ENCODE data around the gene MRPS22. TPM values are rescaled to one million over a fixed set of nuclear protein-coding genes. Genes with fewer than 3 reads are reported as not detected.

MRPS22 gene
- total and polyA plus RNA-seq, 2 donors (not counting 3 experiments of a cell fraction or from before 2014, with no cell fraction given), result 33.8 to 45.6 TPM

- H3K27me3 ChIP-seq (ENCODE audit: control insufficient read depth in 2 of 2, insufficient read depth in 2 of 2, low read length in 2 of 2), result no peaks in the 10 kb centered on the region
- dilution Hi-C loops (cut with MboI; ENCODE audit: extremely low pct_ligation_motif_present, low sequenced_read_pairs), result no loop called here
- no peaks in the 10 kb centered on the region for H3K9me1 ChIP-seq (replicated peaks; ENCODE audit: control insufficient read depth, extremely low read depth, insufficient read depth, low read length)
- H3K9me3 ChIP-seq (replicated peaks; ENCODE audit: control insufficient read depth, insufficient read depth, low read length), result no peaks in the 10 kb centered on the region
- H3K36me3 ChIP-seq (ENCODE audit: control insufficient read depth in 2 of 2, extremely low read depth in 1 of 2, insufficient read depth in 2 of 2, low read length in 2 of 2), result no peaks in the 10 kb centered on the region
- H3K27ac ChIP-seq (ENCODE audit: insufficient read depth, low read depth, low read length), result no peak overlapping the region
- no peaks in the 10 kb centered on the region for H4K20me1 ChIP-seq (replicated peaks; ENCODE audit: control insufficient read depth, extremely low read depth, insufficient read depth, low read length)
- no peak overlapping the region for H3K4me3 ChIP-seq (replicated peaks in 1 of 3; ENCODE audit: insufficient read depth in 1 of 3, low read depth in 1 of 3, low read length in 3 of 3)
- BruUV-seq (replicated peaks), result no TSS peak
- no peaks in the 10 kb centered on the region for H3K4me1 ChIP-seq (ENCODE audit: control insufficient read depth, extremely low read depth, insufficient read depth, low read length)
- no peak overlapping the region for H3K9ac ChIP-seq (replicated peaks; ENCODE audit: extremely low read depth, insufficient read depth, low read length)
- intact Hi-C loops (cut with micrococcal nuclease), result no loop called here
- DNase-seq (ENCODE audit: low read depth, low spot score), result no peak
- no peak overlapping the region for H3K4me2 ChIP-seq (ENCODE audit: insufficient read depth, low read length)
- no peaks in the 10 kb centered on the region for H3K79me2 ChIP-seq (ENCODE audit: control insufficient read depth, insufficient read depth, low read length)
- CTCF ChIA-PET, result interaction anchor here (1.4 kb wide), 2 partner anchors 9 to 18 kb away, joined by 3 read pairs; no protein-coding TSS in a partner anchor
- TF ChIP-seq JUN (IDR thresholded peaks at IDR 0.05; ENCODE audit: borderline replicate concordance, insufficient read depth, insufficient read length, low read depth) (no peak), POLR2AphosphoS5 (IDR thresholded peaks at IDR 0.05; ENCODE audit: insufficient read depth, low read depth, low read length) (no peak), EZH2 (IDR thresholded peaks at IDR 0.05; ENCODE audit: borderline replicate concordance, low read depth, low read length, severe bottlenecking) (no peak), CTCF (IDR thresholded peaks at IDR 0.05; ENCODE audit: extremely low read depth in 1 of 2, insufficient read depth in 1 of 2, low read depth in 1 of 2, low read length in 2 of 2) (no peak), FOS (IDR thresholded peaks at IDR 0.05; ENCODE audit: borderline replicate concordance, insufficient read depth, low read length) (no peak), POLR2A (IDR thresholded peaks at IDR 0.05; ENCODE audit: low read depth, low read length) (no peak), MAX (IDR thresholded peaks at IDR 0.05; ENCODE audit: insufficient read depth, insufficient read length) (no peak), GATA2 (IDR thresholded peaks at IDR 0.05; ENCODE audit: insufficient read depth, insufficient read length, low read depth, low read length) (no peak), MYC (IDR thresholded peaks at IDR 0.05; ENCODE audit: low read depth, low read length) (no peak)
- H2AFZ ChIP-seq (ENCODE audit: low read depth, low read length), result no peak overlapping the region
- POLR2A ChIA-PET, result no interaction called here
- FAIRE-seq, result no peak
These were observed 42.2 kb upstream of the MRPS22 start for GRCh38 chr3:139301654-139302053.

All from endothelial cell of umbilical vein (primary cell).